SK-N-SH (cell line): ENCODE results near the gene CCDC74B. TPM values are rescaled to one million over a fixed set of nuclear protein-coding genes. Genes with fewer than 3 reads are reported as not detected.
"Not testable (repeated sequence)": the region's sequence is repeated elsewhere in the genome, so short reads cannot be mapped to it uniquely, and the experiment has no call there.

ENCODE experiments used
- CTCF ChIA-PET: fragments of 300-600, 350-600 bp; formaldehyde crosslinking; extraction: SDS; loops from one replicate; lab custom pipeline; 2021; lab: Yijun Ruan, JAX
- POLR2A ChIA-PET: fragments of 350-600 bp; sonication (Branson Sonifier 250); formaldehyde crosslinking; extraction: SDS; loops from one replicate; lab custom pipeline; 2020; ENCODE audit warnings: antibody characterized with exemption, inconsistent platforms; lab: Yijun Ruan, JAX
- DNase-seq: peaks from one replicate; pipeline ENCODE4 v3.0.0; 2012
- H2AFZ ChIP-seq: fragments of 200-600 bp; sonication (generic); 2 replicates; pipeline ENCODE4 v1.8.1; 2016; ENCODE audit warnings: antibody characterized with exemption, mild to moderate bottlenecking, low read depth
- H3F3A ChIP-seq: fragments of 200-600 bp; sonication (generic); replicated peaks from 2 replicates; pipeline ENCODE3; 2016; ENCODE audit warnings: antibody characterized with exemption, mild to moderate bottlenecking; ENCODE audit not compliant: insufficient read depth
- H3K27ac ChIP-seq, 2 experiments: fragments of 200-500 bp in 1 of 2; fragments of 200-600 bp in 1 of 2; sonication (Bioruptor generic) in 1 of 2; sonication (generic), shearing (Covaris generic) in 1 of 2; 2 replicates each; pipeline versions ENCODE4 v1.5.1 to v1.6.1; 2014 to 2016; ENCODE audit warnings: low read depth in 2 of 2, inconsistent platforms in 1 of 2, low read length in 1 of 2, mild to moderate bottlenecking in 1 of 2, mixed read lengths in 1 of 2
- H3K27me3 ChIP-seq: fragments of 200-600 bp; sonication (generic), shearing (Covaris generic); 2 replicates; pipeline ENCODE4 v1.6.1; 2016; ENCODE audit warnings: mixed run types; ENCODE audit not compliant: insufficient read depth
- H3K36me3 ChIP-seq, 2 experiments: fragments of 200-500 bp in 1 of 2; fragments of 200-600 bp in 1 of 2; sonication (Bioruptor generic) in 1 of 2; sonication (generic) in 1 of 2; replicated peaks in 1 of 2; 2 replicates each; pipeline versions ENCODE3 to v1.5.1; 2014 to 2016; ENCODE audit warnings: low read length in 1 of 2, mild to moderate bottlenecking in 1 of 2; ENCODE audit not compliant: insufficient read depth in 2 of 2, control insufficient read depth in 1 of 2
- H3K4me1 ChIP-seq, 2 experiments: fragments of 200-500 bp in 1 of 2; fragments of 200-600 bp in 1 of 2; sonication (Bioruptor generic) in 1 of 2; sonication (generic), shearing (Covaris generic) in 1 of 2; 2 replicates each; pipeline versions ENCODE4 v1.5.1 to v1.6.1; 2014 to 2016; ENCODE audit warnings: low read depth in 1 of 2, low read length in 1 of 2, mixed run types in 1 of 2; ENCODE audit not compliant: insufficient read depth in 2 of 2, control insufficient read depth in 1 of 2
- H3K4me2 ChIP-seq: fragments of 200-600 bp; sonication (generic), shearing (Covaris generic); 2 replicates; pipeline ENCODE4 v1.6.1; 2017; ENCODE audit warnings: mixed run types
- H3K4me3 ChIP-seq, 2 experiments: fragments of 200-500 bp in 1 of 2; fragments of 200-600 bp in 1 of 2; sonication (Bioruptor generic) in 1 of 2; sonication (generic), shearing (Covaris generic) in 1 of 2; 2 replicates each; pipeline versions ENCODE4 v1.5.1 to v1.8.1; 2014 to 2016; ENCODE audit warnings: low read depth in 2 of 2, inconsistent platforms in 1 of 2, low read length in 1 of 2, mild to moderate bottlenecking in 1 of 2, mixed read lengths in 1 of 2, moderate library complexity in 1 of 2
- H3K79me2 ChIP-seq: fragments of 200-600 bp; sonication (generic); 2 replicates; pipeline ENCODE4 v1.8.1; 2017; ENCODE audit warnings: mild to moderate bottlenecking; ENCODE audit not compliant: insufficient read depth
- H3K9ac ChIP-seq: fragments of 200-600 bp; sonication (generic); 2 replicates; pipeline ENCODE4 v1.6.1; 2017; ENCODE audit warnings: mixed run types
- H3K9me2 ChIP-seq: fragments of 200-600 bp; sonication (generic); 2 replicates; pipeline ENCODE4 v1.6.1; 2017; ENCODE audit warnings: mixed run types
- H3K9me3 ChIP-seq: fragments of 200-600 bp; sonication (generic); 2 replicates; pipeline ENCODE4 v1.6.1; 2017; ENCODE audit warnings: mixed run types, mild to moderate bottlenecking, moderate library complexity
- H4K20me1 ChIP-seq: fragments of 200-600 bp; sonication (generic); 2 replicates; pipeline ENCODE4 v1.6.1; 2017; ENCODE audit warnings: mild to moderate bottlenecking, mixed run types; ENCODE audit not compliant: insufficient read depth
- RCOR1 ChIP-seq: fragments of 150-350 bp; IDR thresholded peaks from 2 replicates; pipeline ENCODE4 v1.6.1; 2017; ENCODE audit warnings: antibody characterized with exemption, low read length
- WGBS: methylation state at CpG from one replicate; pipeline ENCODE4 v1.1.6; 2017; ENCODE audit warnings: low lambda C conversion rate; 5-methylcytosine and 5-hydroxymethylcytosine counted together
- polyA plus RNA-seq, 3 experiments: library from polyadenylated mRNA; depleted of rRNA; stranded (reverse); fragments of >200 nt; gene quantifications; 2 replicates each; pipeline ENCODE4 v1.2.3, GENCODE V29; 2012
- TF ChIP-seq, protein P1 (sequence below): IDR thresholded peaks from 2 replicates; pipeline ENCODE4 v1.4.0; 2012; ENCODE audit warnings: low read depth

Gene CCDC74B
- polyA plus RNA-seq, 1 of the 3 experiments (the other 2 are of a cell fraction): 14.5 TPM

DNA sequence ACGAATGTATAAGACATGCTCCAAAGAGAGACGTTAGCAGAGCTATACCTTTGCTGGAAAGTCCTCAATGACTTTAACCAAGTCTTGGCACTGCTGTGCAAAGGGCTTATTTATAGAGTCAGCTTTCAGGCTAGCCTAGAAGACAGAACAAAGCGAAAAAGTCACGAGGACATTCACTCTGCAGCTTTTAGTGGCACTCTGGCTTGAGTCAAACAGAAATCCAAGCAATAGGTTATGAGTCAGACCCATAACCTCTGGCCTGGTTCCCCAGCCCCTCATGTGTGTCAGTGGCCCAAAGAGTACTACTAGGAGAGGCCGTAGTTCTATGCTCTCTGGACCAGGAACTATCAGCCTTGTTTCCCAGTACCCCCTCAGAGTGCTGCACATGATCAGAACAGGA, 30.0 kb upstream of the CCDC74B start:
- H3K9me2 ChIP-seq, H3K27me3 ChIP-seq, H3K4me2 ChIP-seq, H3K9me3 ChIP-seq, H3K4me1 ChIP-seq, H2AFZ ChIP-seq, H3F3A ChIP-seq, H3K27ac ChIP-seq, H3K9ac ChIP-seq, POLR2A ChIA-PET, DNase-seq, H3K4me3 ChIP-seq, CTCF ChIA-PET: not testable (repeated sequence)
- Histone ChIP-seq H3K79me2 (peaks cover 55% of the 10 kb centered on the region), H3K36me3 (peaks cover 4 to 20% of the 10 kb centered on the region in 2 experiments), H4K20me1 (peaks cover 12% of the 10 kb centered on the region; the same call in 1 of the 2 replicates)
- WGBS: 93% methylated on average over 4 of the region's 5 CpGs

DNA sequence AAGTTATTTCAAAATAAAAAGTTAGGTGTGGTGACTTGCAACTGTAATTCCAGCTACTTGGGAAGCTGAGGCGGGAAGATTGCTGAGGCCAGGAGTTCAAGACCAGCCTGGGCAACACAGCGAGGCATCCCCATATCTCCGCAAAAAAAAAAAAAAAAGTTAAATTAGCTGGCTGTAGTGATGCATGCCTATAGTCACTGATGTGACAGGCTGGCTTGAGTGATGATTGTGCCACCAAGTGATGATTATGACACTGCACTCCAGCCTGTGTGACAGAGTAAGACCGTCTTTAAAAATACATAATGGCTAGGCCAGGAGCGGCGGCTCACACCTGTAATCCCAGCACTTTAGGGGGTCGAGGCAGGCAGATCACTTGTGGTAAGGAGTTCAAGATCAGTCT, 25.0 kb upstream of the CCDC74B start:
- ChIA-PET CTCF (interaction anchor here (1.0 kb wide), 1 partner anchor 11 kb away, joined by 4 read pairs; the partner anchor contains the start of gene SMPD4), POLR2A (interaction anchor here (0.6 kb wide), 1 partner anchor 197 kb away, joined by 5 read pairs; no protein-coding TSS in a partner anchor)
- 96% methylated on average over 7 of the region's 7 CpGs for WGBS
- Histone ChIP-seq H3K4me1 (no peaks in the 10 kb centered on the region), H3K9me2 (no peaks in the 10 kb centered on the region), H3K79me2 (peaks cover 9% of the 10 kb centered on the region; the same call in 1 of the 2 replicates), H2AFZ (no peak overlapping the region), H4K20me1 (no peaks in the 10 kb centered on the region), H3F3A (no peaks in the 10 kb centered on the region), H3K27me3 (no peaks in the 10 kb centered on the region), H3K9ac (no peak overlapping the region), H3K4me2 (no peak overlapping the region), H3K36me3 (peaks cover 0 to 25% of the 10 kb centered on the region in 2 experiments), H3K4me3 (no peak overlapping the region), H3K9me3 (no peaks in the 10 kb centered on the region), H3K27ac (no peak overlapping the region)
- TF ChIP-seq, protein P1, sequence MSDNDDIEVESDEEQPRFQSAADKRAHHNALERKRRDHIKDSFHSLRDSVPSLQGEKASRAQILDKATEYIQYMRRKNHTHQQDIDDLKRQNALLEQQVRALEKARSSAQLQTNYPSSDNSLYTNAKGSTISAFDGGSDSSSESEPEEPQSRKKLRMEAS: no peak
- TF ChIP-seq RCOR1: no peak
- DNase-seq: no peak

DNA sequence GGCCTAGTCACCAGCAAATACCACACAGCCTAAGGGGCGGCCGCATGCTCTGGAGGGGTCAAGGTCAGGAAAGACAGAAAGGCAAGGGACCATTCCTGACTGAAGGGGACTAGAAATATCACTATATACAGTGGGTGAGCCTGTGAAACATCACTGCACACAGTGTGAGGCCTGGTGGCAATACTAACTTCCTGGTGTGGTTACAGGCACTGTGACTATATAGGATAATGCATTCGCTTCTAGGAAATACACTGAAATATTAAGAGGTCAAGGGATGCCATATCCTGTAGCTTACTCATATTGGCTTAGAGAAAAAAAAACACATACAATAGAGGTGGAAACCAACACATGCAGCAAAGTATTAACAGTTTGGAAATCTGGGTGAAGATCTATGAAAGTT, 24.3 kb upstream of the CCDC74B start:
- H3F3A ChIP-seq, H3K79me2 ChIP-seq, H3K9ac ChIP-seq, H3K4me1 ChIP-seq, H2AFZ ChIP-seq, H3K4me2 ChIP-seq, H3K9me2 ChIP-seq, POLR2A ChIA-PET, H4K20me1 ChIP-seq, H3K9me3 ChIP-seq, DNase-seq, H3K27ac ChIP-seq, H3K4me3 ChIP-seq, H3K27me3 ChIP-seq, CTCF ChIA-PET: not testable (repeated sequence)
- peaks cover 2 to 28% of the 10 kb centered on the region in 2 experiments for H3K36me3 ChIP-seq
- WGBS: 100% methylated on average over 3 of the region's 3 CpGs

DNA sequence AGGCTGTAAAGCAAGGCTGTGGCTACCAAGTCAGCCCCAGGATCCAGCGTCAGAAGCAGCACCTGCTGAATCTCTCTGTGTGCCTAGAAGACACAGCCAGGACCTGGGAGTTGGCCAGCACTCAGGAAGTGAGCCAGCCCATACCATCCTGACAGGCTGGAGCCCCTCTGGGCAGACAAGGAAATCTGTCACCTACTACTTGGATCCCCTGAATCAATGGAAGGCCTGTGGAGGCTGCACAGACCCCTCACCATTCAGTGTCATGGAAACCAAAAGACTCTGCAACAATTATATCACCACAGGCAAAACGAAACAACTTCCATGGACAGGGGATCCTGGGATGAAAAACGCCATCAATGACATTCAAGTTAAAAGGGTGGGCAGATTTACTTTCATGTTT, 21.7 kb upstream of the CCDC74B start:
- H3K4me2 ChIP-seq, H4K20me1 ChIP-seq, H3K9me3 ChIP-seq, H3K79me2 ChIP-seq, H3K27me3 ChIP-seq, H3K4me3 ChIP-seq, H3K27ac ChIP-seq, H3K9me2 ChIP-seq, H3F3A ChIP-seq, H3K9ac ChIP-seq, DNase-seq, CTCF ChIA-PET, POLR2A ChIA-PET, H3K4me1 ChIP-seq, H2AFZ ChIP-seq: not testable (repeated sequence)
- peaks cover 4 to 28% of the 10 kb centered on the region in 2 experiments for H3K36me3 ChIP-seq
- WGBS: 90% methylated on average over 3 of the region's 3 CpGs
